HG03159 (cell line): ENCODE measurements around the gene ANKRD26.

Source experiments
- ATAC-seq: cut with Tn5 transposase; IDR thresholded peaks from one replicate; pipeline ENCODE4 v1.9.1; 2021; ENCODE audit warnings: mild to moderate bottlenecking, moderate library complexity; ENCODE audit not compliant: unreplicated experiment

ANKRD26 gene

GRCh38 chr10:27022048-27022447 is 78.2 kb downstream of the ANKRD26 start:
- no peak for ATAC-seq

GRCh38 chr10:27020243-27020642 is 80.1 kb downstream of the ANKRD26 start:
- no peak for ATAC-seq

GRCh38 chr10:27019827-27020226 is 80.5 kb downstream of the ANKRD26 start:
- no peak for ATAC-seq

GRCh38 chr10:26997610-26998009 is 102.7 kb downstream of the ANKRD26 start:
- no peak for ATAC-seq

GRCh38 chr10:26994743-26995142 is 105.6 kb downstream of the ANKRD26 start:
- ATAC-seq: no peak

- ATAC-seq: no peak
These were observed 112.4 kb downstream of the ANKRD26 start for GRCh38 chr10:26987851-26988250.

GRCh38 chr10:26983156-26983555 is 117.1 kb downstream of the ANKRD26 start:
- no peak for ATAC-seq

- no peak for ATAC-seq
These were observed 118.2 kb downstream of the ANKRD26 start for GRCh38 chr10:26982058-26982457.

GRCh38 chr10:26981232-26981824 is 119.0 kb downstream of the ANKRD26 start:
- no peak for ATAC-seq

- ATAC-seq: no peak
These were observed 121.8 kb downstream of the ANKRD26 start for GRCh38 chr10:26978519-26978918.

- ATAC-seq: no peak
These were observed 122.7 kb downstream of the ANKRD26 start for GRCh38 chr10:26977635-26978034.

GRCh38 chr10:26970667-26971066 is 129.6 kb downstream of the ANKRD26 start:
- no peak for ATAC-seq

- ATAC-seq: peak; percentile 89
These were observed 131.0 kb downstream of the ANKRD26 start for GRCh38 chr10:26969145-26969926.

- no peak for ATAC-seq
These were observed 137.5 kb downstream of the ANKRD26 start for GRCh38 chr10:26962835-26963234.

- no peak for ATAC-seq
These were observed 140.0 kb downstream of the ANKRD26 start for GRCh38 chr10:26960308-26960707.

- no peak for ATAC-seq
These were observed 140.5 kb downstream of the ANKRD26 start for GRCh38 chr10:26959841-26960240.
